Fibroblast of skin of back (primary cell): ENCODE measurements around the gene EXOC3L4.
A peak's percentile ranks its signal among the peaks of the same experiment; 100 is the strongest.

Experiments used
- DNase-seq: peaks from one replicate; pipeline ENCODE4 v3.0.0-alpha.2; 2013

Gene EXOC3L4

DNA sequence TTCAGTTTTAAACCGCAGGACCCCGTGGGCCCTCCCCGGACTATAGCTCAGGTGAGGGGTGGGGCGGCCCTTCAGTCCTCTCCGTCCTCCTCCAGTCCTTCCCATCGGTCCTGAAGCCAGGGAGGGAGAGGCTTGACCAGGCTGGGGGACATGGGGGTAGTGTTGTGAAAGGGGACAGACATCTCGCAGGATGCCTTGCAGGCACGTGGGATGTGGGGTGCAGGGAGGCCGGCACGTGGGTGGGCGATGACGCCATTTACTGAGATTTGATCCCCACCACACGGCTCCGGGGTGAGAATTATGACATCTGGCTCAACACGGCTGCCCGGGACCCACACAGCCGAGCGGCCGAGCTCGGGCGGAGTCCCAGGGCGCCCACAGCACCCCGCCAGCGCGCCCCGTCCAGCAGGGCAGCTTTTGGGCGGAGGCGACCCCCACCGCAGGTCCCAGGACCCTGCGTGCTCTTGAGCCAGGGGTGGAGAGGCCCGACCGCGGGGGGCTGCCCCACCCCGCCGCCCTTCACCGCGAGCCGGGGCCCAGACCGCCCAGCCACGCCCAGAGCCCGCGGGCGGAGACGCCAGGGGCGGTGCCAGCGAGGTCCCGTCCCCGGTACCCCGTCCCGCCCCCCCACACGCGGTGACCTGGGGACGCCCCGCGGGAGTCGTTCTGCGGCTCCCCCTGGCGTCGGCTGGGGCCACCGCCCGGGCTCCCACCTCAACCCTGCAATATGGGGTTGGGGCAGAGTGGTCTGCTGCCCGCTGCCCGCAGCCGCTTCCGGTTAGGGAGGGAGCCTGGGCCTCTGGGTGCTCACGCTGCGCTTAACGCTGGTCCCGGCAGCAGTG lies 3.3 kb upstream of the EXOC3L4 start:
- peak; percentile 26 for DNase-seq

- DNase-seq, result no peak
Observed at GRCh38 chr14:103091883-103092222, 2.7 kb upstream of the EXOC3L4 start.

DNA sequence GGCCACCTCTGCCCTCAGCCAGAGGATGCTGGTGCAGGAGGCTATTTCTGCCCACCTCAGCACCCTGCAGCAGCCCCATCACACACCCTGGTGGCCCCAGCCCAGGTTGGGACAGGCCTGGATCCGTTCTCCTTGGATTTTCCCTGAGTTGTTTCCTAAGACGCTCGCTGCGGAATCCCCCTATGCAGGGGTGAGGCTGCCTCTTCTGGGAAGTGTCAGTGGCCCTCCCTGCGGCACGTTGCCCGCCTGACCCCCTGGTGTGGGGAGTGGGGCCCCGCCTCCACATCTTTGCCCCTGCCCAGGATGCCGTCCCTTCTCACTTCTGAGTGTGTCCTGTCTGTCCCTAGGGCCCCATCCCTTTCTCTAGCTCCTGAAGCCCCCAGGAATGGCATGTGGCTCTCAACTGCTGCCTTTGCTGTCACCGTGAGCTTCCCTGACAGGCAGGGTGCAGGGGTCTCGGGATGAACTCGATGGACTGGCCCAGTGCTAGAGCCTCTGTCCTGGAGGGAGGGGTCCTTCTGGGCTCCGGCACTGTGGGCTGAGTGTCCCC lies 594 bp upstream of the EXOC3L4 start:
- DNase-seq, result no peak

DNA sequence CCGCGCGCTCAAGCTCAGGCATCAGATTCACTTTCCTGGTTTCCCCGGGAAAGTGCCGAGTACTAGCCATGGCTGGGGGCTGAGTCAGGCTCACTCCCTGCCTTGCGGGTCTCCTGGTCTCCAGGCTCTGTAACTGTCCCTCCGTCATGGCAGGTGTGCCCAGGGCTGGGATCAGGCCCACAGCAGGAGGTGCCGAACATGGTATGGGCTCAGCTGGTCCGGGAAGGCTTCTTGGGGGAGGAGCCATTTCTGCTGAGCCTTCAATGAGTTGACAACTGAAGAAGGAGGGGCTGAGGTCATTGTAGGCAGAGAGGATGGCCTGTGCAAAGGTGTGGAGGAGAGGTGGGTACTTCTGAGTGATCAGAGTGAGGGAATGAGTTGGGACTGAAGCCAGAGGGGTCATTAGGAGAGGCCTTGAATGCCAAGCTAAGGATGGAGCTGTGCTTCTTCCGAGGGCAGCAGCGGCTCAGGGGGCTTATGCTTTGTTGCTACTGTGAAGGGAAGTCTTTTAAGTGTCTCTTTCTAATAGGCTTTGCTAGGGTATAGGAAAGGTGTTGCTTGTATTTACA lies 769 bp downstream of the EXOC3L4 start:
- no peak for DNase-seq

DNA sequence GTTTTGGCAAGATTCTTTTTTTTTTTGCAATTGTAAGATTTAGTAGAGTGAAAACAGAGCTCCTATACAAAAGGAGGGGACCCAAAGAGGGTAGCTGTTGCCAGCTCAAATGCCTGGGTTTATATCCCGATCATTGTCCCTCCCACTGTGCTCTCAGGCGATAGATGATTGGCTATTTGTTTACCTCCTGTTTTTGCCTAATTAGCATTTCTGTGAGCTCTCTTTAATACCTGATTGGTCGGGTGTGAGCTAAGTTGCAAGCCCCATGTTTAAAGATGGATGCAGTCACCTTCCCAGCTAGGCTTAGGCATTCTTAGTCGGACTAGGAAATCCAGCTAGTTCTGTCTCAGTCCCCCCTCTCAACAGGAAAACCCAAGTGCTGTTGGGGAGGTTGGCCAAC lies 1.9 kb downstream of the EXOC3L4 start:
- no peak for DNase-seq

GRCh38 chr14:103097244-103097993 lies 2.9 kb downstream of the EXOC3L4 start:
- DNase-seq, result no peak

DNA sequence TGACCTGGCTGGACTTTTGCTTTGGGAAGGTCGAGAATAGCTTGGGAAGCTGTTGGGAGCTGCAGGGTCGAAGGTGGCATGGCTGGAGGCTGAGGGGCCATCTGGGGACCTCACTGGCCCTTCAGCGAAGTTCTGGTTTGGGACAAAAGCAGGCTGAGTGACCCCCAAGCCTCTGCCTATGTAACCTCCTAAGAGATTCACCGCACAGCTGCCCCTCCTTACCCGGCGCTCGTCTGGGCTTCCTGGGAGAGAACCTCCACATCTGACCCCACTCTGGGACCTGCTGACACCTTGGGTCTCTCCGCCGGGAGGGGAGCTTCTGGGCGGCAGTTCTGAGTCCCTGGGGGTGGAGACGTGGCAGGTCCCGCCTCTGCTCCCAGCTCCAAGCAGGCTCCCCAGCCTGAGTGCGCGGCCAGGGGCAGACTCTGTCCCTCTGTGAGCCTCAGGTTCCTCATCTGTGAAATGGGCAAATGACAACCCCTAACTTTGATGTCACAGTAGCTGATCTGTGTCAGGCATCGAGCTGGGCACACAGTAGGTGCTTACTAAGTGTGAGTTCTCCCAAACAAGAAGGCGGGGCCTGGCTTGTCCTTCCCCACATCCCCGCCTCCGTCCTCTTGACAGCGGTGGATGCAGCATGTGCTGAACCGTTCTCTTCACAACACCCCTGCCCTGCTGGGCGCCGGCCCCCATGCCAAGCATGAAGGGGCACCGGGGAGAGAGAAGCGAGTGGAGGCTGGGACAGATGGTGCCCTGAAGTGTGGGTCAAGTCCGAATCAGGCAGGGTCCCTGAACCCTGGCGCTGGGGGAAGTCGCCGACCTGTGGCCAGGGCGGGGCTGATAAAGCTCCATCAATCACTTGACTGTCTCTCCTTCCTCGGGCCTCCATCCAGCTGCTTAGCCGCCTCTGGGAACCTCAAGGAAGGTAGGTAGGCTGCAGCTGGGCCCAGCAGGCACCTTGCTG lies 3.8 kb downstream of the EXOC3L4 start:
- no peak for DNase-seq

GRCh38 chr14:103099081-103099732 lies 4.7 kb downstream of the EXOC3L4 start:
- DNase-seq, result no peak

DNA sequence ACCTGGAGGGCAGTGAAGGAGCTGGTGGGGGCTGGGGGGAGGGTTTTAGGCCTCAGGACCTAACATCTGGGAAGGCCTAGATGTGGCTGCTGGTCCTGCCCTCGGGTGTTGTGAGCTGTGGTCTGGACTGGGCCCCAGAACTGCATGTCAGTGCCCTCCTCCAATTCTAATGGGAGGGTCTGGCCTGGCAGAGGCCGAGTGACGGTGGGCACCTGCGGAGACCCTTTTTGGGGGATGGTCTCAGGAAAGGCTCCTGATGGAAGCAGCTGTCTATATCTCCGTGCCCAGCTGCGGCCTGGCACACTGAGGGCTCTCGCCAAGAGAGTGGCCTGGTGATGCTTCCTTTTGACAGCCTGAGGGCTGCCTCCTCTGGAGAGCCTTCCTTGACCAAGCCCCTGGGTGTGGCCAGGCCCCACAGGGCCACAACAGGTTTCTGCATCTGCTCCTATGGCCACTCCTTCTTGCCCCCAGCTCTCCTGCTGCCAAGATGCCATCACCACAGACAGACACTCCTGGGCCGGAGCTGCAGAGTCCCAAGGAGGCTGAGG lies 5.3 kb downstream of the EXOC3L4 start:
- DNase-seq, result no peak

DNA sequence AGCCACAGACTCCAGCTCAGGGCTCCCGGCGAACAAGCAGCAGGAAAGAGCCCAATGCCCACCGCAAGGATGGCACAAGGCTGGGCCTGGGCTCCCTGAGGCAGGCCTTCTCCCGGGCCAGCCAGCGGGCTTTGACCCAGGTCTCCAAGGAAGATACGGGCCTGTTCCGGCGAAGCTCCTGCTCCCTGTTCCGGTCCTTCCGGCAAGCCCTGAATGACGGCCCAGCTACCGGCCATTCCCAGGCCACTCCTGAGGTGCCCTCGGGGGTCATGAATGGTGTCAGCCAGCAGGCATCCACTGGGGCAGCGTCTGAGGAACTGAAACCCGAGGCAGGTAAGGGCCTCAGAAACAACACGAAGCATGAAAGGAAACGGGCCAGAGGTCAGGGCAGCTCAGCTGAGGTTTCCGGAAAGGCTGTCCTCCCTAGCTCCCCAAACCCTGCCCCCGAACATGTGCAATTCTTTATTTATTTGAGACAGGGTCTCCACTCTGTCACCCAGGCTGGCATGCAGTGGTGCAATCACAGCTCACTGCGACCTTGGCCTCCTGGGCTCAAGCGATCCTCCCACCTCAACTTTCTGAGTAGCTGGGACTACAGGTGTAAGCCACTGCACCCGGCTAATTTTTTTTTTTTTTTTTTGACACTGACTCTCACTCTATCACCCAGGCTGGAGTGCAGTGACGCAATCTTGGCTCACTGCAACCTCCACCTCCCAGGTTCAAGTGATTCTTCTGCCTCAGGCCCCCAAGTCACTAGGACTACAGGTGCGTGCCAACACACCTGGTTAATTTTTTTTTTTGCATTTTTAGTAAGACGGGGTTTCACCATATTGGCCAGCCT lies 6.0 kb downstream of the EXOC3L4 start:
- no peak for DNase-seq

GRCh38 chr14:103101257-103101962 lies 6.9 kb downstream of the EXOC3L4 start:
- DNase-seq, result no peak

- DNase-seq, result no peak
Observed at GRCh38 chr14:103101963-103102688, 7.6 kb downstream of the EXOC3L4 start.

GRCh38 chr14:103102689-103103260 lies 8.2 kb downstream of the EXOC3L4 start:
- no peak for DNase-seq

DNA sequence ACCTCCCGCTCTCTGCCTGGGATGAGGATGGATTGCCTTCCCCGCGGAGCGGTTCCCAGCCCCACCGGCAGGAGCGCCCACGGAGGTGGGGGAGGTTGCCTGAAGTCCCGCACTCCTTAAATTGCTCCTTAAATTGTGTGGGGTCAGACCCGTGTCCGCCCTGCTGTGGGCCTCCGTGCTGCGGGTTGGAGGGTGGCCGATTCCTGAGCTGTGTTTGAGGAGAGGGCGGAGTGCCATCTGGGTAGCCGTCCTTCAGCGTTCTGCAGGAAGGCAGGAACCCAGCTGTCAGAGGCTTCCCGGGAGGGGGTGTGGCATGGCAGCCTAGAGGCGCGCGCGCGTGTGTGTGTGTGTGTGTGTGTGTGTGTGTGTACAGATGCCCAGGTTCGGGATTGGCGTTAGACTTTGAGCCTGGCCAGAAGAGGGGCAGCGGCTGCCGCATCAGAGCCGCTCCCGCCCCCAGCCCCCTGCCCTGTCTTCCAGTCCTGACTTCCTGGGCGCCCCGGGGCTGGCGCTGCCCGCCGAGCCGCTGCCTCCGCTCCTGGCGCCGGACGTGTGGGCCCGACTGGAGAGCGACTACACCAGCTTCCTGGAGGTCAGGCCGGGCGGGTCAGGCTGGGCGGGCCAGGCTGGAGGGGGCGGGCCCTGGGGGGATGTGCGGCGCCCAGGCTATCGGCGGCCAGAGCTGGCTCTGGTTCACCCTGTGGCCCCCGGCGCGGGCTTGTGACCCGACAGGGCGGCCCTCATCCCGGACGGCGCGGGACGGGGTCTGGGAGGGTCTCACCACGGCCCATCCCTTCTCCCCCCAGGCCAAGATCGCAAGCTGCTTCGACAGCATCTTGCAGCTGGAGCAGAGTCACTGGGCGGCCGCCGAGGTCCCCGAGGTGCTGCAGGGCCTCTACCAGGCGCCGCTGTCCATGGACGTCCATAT lies 9.2 kb downstream of the EXOC3L4 start:
- no peak for DNase-seq

DNA sequence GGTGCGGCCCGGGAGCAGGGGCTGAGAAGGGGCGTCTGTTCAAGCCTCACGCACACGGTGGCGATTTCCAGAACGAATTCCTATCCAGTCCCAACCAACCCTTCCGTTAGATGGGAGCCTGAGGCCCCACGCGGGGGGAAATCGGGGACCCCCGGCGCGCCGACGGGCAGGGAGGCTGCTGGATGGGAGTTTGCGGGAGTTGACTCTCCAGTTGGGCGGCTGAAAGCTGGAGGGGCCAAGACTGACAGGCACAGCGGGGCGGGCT lies 9.8 kb downstream of the EXOC3L4 start:
- no peak for DNase-seq

- DNase-seq, result no peak
Observed at GRCh38 chr14:103104654-103105452, 10.3 kb downstream of the EXOC3L4 start.

DNA sequence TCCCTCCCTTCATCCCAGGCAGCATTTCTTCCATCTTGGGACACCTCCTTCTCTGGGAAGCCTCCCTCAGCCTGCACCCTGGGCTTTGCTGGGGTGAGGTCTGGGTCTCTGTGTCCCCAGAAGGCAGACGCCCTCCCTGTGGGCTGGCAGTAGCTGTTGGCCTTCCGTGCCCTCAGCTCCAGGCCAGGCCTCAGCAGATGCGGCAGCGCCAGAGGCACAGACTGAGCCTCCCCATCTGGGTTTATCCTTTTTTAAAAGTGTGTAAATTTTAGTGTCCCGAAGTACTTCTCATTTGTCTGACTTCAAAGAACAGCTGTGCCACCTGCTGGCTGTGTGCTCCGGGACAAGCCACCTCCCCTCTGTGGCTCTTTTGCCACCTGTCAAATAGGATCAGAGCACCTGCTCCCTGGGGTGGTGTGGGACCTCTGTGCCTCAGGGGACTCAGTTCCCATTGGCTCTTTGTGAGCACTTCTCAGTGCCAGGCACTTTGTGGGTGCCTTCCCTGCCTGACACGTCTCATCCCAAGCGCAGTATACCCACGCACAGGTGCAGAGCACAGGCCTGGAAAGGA lies 11.1 kb downstream of the EXOC3L4 start:
- DNase-seq, result no peak
